Measurements from ENCODE around the gene TMEM250.

Gene TMEM250

GRCh38 chr9:136132512-136133050 lies 13.9 kb upstream of the TMEM250 start:
- DNase-seq (ENCODE audit: low spot score): no peak

DNA sequence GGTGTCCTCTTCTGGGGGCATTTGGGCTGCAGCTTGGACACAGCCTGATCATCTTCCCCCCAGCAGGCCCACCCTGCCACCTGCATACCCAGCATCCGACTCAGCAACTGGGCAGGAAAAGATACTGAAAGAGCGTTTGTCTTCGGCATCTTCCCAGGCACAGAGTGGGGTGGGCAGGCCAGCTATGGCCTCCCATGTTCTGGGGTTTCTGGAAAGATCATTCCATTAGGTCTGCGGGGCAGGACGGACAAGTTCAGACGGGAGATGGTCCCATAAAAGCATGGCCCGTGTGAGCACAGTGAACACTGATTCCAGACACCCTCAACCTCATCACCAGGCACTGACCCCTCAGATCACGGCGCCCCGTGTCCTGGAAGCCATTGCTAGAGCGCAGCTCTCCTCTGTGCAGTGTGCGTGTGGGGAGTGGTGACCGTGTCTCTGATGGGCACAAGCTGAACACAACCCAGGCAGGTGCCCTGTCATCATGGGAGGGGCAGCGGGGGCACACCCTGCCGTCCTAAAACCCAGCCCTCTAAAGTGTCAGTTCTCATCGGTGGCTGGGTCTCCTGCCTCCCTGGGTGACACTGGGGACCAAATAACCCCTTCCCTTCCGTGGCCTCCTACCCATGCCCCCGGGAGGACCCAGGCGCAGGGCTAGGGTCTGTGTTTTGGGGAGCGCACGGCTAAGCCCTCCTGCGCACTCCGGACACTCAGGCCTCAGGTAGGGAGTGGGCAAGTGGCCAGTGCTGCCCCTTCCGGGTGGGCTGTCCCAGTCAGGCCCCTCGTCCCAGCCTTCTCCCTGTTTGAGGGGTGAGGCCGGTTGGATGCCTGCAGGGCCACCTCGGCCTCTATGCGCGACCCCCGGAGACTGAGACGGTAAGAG lies 13.2 kb upstream of the TMEM250 start:
- no peak for DNase-seq (ENCODE audit: low spot score)

GRCh38 chr9:136129176-136129575 lies 10.5 kb upstream of the TMEM250 start:
- DNase-seq (ENCODE audit: low spot score): no peak

DNA sequence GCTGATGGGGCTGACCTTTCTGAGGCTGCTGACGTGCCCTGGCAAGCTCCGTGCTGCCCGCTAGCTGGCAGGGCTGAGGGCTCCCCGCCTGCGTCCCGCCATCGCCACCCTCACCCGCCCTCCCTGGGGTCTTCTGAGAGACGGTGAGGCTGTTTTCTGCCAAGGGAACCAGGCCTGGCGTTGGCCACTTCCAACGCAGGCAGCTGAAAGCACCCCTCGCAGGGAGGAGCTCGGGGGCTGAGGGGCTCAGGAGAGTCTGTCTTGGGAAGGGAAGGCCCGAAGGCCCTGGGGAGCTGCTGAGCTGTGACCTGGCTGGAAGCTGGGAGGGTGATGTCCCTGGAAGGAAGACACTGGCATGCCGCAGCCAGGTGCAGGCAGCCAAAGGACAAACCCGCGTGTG lies 9.8 kb upstream of the TMEM250 start:
- no peak for DNase-seq (ENCODE audit: low spot score)

- no peak for DNase-seq (ENCODE audit: low spot score)
These were observed 8.6 kb upstream of the TMEM250 start for GRCh38 chr9:136127313-136127712.

GRCh38 chr9:136124976-136125692 lies 6.5 kb upstream of the TMEM250 start:
- no peak for DNase-seq (ENCODE audit: low spot score)

- peak; percentile 83 for DNase-seq (ENCODE audit: low spot score)
These were observed 4.0 kb upstream of the TMEM250 start for GRCh38 chr9:136122425-136123383.

GRCh38 chr9:136121801-136122200 lies 3.1 kb upstream of the TMEM250 start:
- DNase-seq (ENCODE audit: low spot score): no peak

DNA sequence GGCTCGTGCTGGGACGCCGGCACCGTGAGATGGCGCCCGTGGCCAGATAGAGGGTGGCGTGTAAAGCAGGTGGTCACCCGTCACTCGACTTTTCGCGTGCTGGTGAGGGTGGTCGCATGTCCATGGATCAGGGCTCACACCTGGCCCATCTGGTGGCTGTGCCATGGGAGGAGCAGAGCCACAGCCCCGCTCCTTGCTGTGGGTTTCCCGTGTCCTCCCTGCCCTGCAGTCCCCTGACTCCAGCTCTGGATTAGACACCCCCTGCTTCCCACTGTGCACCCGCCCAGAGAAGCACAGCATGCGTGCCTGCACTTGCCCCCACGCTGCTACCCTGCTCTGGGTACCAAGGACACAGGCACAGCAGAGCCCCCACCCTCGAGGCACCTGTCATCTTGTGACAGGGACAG lies 1.8 kb upstream of the TMEM250 start:
- DNase-seq (ENCODE audit: low spot score): no peak

DNA sequence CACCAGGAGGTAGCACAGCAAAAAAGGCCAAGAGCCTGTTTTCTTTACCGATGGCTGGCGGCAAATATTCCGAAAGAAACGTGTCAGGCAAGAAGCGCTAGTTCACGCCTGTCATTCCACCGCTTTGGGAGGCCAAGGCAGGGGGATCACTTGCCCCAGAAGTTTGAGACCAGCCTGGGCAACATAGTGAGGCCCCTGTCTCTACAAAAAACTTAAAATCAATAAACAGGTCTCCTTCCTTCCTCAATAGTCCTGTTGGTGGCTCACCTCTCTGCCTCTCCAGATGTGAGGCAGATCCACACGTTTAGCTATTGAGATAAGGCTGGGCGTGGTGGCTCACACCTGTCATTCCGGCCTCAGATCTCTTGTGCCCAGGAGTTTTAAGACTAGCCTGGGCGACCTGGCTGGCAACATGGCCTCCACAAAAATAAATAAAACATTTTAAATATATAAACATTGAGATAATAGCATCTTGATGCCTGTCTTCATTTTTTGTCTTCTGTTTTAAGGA lies 1.3 kb upstream of the TMEM250 start:
- no peak for DNase-seq (ENCODE audit: low spot score)

- DNase-seq (ENCODE audit: low spot score): no peak
These were observed 597 bp upstream of the TMEM250 start for GRCh38 chr9:136119061-136119882.

GRCh38 chr9:136117916-136118319 lies 757 bp downstream of the TMEM250 start:
- DNase-seq (ENCODE audit: low spot score): no peak

- DNase-seq (ENCODE audit: low spot score): no peak
These were observed 1.3 kb downstream of the TMEM250 start for GRCh38 chr9:136117291-136117915.

DNA sequence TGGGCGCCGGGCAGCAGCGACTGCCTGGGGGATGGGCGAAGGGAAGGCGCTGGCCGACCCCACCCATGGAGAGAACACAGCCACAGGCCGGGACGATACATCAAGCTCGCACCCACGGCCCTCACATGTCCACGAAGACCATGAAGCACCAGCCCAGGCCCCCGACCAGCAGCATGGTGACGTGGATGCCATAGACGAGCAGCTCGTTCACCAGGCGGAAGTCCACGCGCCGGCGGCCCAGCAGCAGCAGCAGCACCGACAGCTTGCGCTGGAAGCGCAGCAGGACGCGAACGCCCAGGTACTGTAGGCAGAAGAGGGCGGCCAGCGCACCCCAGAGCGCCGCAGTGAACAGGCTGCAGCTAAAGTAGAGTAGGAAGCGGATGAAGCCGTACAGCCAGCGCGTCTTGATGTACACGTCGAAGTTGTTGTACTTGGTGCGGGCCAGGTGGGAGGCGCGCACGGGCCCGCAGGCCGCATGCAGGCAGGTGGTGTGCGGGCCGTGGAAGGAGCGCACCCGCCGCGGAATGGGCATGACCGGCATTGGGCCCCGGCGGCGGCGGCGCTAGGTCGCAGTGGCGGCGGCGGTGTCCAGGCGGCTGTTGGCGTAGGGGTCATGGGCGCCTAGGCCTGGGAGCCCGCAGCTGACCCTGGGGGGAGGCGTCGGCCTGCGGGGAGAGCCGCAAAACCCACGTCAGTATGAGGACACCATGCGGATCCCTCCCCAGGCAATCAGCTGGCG lies 2.1 kb downstream of the TMEM250 start:
- no peak for DNase-seq (ENCODE audit: low spot score)

- DNase-seq (ENCODE audit: low spot score): no peak
These were observed 2.9 kb downstream of the TMEM250 start for GRCh38 chr9:136115641-136116359.

GRCh38 chr9:136115206-136115605 lies 3.5 kb downstream of the TMEM250 start:
- DNase-seq (ENCODE audit: low spot score): no peak

GRCh38 chr9:136114610-136115009 lies 4.1 kb downstream of the TMEM250 start:
- no peak for DNase-seq (ENCODE audit: low spot score)

DNA sequence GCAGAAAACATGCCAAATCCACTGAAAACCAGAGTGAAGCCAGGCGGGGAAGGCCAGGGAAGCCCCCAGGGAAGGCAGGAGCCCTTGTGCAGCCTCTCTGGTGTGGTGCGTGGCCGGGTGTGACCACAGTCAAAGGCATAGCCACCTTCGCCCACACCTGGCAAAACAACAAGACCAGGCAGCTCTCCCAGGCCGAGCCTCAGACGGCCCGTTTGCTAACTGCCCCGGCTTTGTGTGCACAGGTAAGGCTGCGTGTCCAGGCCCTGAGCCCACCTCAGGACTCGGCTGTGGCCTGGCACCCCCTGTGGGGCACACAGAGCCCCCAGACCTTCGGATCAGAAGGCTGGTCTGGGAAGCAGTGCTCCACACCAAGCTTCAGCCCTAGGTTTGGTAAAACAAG lies 6.1 kb downstream of the TMEM250 start:
- DNase-seq (ENCODE audit: low spot score): no peak

DNA sequence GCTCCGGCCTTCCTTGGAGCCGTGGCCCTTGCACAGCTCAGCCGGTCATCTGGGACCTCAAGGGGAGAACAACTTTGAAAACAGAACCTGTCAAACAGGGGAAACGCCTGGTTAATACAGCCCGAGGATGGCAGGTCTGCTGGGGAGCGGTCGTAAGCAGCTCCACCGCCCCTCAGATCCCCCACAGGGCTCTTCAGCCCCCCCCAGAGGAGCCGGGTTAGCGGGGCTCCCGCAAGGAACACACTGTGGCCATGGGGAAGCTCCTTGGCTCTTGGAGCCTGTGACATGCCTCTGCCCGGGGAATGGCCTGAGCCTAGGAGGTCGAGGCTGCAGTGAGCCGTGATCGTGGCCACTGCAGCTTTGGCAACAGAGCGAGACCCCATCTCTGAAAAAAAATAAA lies 6.8 kb downstream of the TMEM250 start:
- no peak for DNase-seq (ENCODE audit: low spot score)
